Embryonic facial prominence (tissue), 1 donor: ENCODE measurements around the gene TMEM150C.
A peak's percentile ranks its signal among the peaks of the same experiment; 100 is the strongest.
"Not testable (repeated sequence)": the region's sequence is repeated elsewhere in the genome, so short reads cannot be mapped to it uniquely, and the experiment has no call there.

ENCODE experiments used
- DNase-seq: peaks from one replicate; pipeline ENCODE4 v3.0.0-alpha.2; 2016; ENCODE audit errors: extremely low spot score

The TMEM150C gene

DNA sequence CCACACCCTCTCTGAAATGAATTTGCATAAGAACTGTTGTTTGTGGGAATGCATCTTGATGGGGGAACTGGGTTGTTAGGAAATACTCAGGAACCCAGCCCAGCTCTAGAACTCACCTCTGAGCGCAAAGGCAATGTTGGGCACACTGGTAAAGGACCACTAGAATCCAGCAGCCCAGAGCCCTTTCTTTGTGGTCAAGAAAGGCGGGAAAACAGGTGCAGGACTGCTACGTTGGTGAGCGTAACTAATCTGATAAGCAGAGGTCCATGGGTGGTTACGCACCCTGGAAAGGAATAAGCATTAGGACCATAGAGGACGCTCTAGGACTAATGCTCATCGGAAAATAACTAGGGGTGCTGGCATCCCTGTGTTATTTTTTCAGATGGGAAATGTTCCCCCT lies 85.9 kb downstream of the TMEM150C start:
- DNase-seq, result not testable (repeated sequence)

DNA sequence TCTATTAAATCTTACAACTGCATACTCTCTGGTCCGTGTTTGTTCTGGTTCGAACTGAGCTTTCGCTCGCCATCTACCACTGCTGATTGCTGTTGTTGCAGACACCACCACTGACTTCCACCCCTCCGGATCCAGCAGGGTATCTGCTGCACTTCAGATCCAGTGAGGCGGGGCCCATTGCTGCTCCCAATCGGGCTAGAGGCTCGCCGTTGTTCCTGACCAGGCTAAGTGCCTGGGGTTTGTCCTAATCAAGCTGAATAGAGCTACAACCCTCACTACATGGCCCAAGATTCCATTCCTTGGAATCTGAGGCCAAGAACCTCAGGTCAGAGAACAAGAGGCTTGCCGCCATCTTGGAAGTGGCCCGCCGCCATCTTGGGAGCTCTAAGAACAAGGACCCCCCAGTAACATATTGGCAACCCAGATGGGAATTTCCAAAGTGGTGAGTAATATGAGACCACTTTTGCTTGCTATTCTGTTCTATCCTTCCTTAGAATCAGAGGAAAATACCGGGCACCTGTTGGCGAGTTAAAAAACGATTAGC lies 88.1 kb downstream of the TMEM150C start:
- no peak for DNase-seq

DNA sequence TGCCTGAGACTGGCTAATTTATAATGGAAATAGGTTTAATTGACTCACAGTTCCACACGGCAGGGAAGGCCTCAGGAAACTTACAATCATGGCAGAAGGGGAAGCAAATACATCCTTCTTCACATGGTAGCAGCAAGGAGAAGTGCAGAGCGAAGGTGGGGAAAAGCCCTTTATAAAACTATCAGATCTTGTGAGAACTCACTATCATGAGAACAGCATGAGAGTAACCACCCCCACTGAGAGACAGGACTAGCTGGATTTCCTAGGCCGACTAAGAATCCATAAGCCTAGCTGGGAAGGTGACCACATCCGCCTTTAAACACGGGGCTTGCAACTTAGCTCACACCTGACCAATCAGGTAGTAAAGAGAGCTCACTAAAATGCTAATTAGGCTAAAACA lies 88.7 kb downstream of the TMEM150C start:
- not testable (repeated sequence) for DNase-seq

DNA sequence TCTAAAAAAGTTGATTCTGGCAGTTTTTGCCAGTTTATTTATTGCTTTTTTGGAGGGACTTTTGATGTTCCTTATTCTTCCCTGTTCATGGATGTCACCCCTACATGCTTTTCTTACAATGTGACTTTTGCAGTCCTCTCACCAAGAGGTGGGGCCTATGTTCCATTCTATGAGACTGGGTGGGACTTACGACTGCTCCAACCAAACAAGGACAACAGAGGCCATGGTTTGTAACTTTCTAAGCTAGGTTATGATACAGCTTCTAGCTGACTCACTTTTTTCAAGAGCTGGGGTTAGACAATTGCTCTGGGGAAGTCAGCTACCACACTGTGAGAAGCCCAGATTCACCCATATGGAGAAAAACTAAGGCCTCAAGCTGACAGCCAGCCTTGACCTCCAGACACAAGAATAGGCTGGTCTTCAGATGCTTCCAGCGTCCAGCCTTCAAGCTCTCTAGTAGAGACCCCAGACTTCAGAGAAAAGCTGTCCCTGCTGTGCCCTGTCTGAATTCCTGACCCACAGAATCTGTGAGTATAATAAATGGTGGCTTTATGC lies 91.9 kb downstream of the TMEM150C start:
- no peak for DNase-seq

DNA sequence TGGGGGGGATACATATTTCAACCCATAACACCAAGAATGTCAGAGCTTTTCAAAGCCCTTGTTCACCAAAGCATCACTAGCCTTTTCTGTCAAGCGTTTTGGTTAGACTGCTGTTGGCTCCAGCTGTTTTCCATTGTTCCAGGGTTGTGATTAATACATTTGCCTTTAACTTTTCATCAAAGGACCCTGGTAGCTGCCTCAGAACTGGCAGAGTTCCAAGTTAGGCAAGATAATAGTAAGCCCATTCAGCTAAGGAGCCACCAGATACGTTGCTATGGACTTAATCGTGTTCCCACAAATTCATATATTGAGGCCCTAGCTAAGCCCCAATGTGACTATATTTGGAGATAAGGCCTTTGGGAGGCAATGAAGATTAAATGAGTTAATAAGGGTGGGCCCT lies 94.3 kb downstream of the TMEM150C start:
- DNase-seq, result no peak

DNA sequence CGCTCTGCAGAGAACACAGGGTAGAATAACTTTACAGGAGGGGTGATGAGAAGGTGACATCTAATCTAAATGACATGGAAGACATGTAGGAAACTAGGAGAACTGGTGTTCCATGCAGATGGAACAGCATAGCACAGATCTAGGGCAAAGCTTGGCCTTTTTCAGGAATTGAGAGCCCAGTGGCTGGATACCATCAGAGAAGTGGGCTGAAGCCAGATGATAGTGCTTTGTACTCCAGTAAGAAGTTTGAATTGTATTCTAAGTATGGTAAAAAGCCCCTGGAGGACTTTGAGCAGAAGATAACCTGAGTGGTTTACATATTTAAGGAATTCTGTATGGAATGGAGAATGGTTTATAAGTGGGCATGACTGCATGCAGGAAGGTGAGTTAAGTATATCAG lies 98.6 kb downstream of the TMEM150C start:
- no peak for DNase-seq

DNA sequence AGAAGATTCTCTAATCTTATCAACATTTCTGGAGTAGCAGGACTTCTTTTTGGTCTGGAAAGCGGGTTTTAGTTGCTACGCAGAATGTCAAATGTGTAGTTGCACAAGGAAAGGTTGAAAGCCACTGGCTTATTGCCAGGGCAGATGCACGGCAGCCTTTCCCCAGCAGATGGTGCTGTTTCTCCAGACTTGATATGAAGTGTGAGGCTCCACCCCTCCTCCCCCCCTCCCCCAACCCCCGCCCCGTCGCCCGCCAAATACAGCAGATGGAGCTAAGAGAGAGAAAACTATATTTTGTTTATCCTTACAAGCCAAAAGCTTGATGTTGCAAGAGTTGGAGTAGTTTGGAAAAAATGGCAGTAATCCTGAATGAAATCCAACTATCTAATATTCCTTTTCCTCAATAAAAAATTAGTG lies 99.4 kb downstream of the TMEM150C start:
- DNase-seq, result peak; percentile 68

DNA sequence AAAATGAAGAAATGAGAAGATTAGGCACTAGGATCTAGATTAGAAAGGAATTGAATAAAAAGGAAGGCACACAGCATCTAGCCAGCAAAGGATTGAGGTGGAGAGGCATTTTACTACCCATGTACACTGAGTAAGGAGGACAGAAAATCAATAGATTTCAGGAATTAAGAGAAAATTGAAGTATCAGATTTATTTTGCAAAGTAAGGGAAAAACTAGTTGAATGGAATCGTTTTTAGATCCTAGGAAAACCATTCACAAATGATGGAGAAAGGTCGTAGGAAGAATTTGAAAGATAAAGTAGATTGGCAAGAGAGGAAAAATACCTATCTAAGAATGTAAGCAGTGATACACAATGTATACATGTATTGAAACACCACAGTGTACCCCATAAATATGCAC lies 100.1 kb downstream of the TMEM150C start:
- DNase-seq, result no peak

DNA sequence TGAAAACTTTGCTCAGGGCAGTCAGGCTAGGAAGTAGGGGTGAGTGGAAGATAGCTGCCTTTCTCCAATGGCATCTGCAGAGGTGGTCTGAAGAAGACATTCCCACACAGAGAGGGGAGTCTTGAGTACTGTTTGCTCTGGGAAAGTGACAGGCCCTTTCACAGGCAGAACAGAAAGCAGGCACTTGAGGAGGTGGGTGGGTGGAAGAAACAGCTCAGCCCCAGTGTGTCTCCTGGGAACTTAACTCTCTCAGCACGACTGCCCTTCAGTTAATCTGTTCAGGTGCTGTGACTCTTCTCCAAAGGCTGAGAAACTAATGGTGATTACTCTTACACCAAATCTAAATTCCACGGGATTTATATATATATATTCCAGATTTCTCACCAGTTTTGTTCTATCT lies 103.1 kb downstream of the TMEM150C start:
- DNase-seq, result no peak

DNA sequence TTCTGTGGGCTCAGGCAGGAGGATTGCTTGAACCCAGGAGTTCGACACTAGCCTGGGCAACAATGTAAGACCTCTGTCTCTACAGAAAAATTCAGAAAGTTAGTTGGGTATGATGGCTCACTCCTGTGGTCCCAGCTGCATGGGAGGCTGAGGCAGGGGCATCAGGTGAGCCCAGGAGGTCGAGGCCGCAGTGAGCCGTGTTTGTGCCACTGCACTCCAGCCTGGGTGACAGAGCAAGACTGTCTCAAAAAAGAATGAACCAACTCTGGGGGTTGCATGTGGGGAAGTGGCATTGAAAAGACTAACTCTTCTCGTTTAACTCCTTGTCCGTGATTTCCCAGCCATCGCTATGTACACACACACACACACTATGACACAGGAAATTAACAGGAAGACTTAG lies 104.5 kb downstream of the TMEM150C start:
- DNase-seq, result no peak

DNA sequence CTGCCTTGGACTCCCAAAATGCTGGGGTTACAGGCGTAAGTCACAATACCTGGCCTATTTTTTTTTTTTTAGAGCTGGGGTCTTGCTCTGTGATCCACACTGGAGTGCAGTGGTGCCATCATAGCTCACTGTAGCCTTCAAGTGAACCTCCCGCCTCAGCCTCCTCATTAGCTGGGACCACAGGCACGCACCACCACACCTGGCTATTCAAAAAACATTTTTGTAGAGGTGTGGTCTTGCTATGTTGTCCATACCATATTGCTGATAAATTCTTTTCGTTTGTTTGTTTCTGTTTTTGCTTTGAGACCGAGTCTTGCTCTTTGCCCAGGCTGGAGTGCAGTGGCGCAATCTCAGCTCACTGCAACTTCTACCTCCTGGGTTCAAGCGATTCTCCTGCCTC lies 109.8 kb downstream of the TMEM150C start:
- no peak for DNase-seq

DNA sequence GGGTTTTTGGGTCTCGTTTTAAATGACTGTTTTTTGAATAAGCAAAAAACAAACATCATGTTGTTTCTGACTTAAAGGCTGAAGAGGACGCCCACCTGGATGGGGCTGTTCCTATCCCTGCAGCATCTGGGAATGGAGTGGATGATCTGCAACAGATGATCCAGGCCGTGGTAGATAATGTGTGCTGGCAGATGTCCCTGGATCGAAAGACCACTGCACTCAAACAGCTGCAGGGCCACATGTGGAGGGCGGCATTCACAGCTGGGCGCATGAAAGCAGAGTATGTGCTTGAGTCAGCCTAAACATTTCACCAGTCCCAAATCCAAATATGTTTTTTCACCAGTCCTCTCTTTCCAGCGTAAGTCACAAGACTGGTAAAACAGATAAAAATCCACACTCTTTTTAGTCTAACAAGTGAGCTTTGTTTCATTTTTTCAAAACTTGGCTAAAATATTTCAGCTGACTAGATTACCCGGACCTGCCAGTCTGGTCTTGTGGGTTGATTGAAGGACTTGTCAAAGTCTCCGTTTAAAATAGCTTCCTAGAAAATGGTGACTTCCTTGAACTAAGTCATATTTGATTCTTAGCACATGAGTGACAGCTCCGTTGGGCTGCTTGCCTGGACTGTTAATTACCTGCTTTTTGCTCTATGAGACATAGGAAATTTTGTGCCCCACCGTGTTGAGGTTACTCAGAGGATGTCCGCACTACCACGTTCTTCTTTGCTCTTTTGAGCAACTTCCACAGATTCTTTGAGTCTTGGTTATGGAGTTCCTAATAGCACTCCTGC lies 110.6 kb downstream of the TMEM150C start:
- DNase-seq, result no peak

DNA sequence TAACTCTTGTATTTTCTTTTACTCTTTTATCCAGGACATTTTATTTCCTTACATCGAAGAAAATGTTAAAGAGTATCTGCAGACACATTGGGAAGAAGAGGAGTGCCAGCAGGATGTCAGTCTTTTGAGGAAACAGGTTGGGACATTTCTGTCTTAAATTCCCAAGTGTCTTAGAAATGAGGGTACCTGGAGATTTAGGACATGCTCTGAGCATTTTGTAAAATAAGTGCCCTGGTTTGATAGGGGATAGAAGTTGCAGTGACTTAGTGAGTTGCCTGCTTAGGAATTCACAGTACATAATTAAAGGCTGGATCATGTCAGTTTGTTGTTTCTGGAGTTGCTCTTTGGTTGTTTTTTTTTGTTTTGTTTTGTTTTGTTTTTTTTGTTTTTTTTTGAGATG lies 113.9 kb downstream of the TMEM150C start:
- no peak for DNase-seq

DNA sequence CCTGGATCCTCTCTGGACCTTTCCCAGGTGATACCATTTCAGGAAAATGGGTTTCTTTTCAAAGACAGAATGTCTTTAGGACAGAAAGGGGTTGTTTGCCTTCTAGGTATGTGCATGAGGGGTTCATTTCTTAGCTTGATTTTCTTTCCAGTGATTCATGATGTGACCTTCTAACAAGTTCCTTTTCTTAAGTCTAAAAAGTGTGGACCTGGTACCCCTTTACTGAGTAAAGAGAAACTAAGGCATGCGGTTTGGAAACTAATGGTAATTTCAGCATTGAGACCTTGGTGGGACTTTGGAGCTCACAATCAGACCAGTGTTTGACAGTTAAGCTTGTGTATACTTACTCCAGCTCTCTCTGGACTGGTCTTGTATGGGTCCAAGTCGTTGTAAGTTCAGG lies 122.7 kb downstream of the TMEM150C start:
- DNase-seq, result no peak

DNA sequence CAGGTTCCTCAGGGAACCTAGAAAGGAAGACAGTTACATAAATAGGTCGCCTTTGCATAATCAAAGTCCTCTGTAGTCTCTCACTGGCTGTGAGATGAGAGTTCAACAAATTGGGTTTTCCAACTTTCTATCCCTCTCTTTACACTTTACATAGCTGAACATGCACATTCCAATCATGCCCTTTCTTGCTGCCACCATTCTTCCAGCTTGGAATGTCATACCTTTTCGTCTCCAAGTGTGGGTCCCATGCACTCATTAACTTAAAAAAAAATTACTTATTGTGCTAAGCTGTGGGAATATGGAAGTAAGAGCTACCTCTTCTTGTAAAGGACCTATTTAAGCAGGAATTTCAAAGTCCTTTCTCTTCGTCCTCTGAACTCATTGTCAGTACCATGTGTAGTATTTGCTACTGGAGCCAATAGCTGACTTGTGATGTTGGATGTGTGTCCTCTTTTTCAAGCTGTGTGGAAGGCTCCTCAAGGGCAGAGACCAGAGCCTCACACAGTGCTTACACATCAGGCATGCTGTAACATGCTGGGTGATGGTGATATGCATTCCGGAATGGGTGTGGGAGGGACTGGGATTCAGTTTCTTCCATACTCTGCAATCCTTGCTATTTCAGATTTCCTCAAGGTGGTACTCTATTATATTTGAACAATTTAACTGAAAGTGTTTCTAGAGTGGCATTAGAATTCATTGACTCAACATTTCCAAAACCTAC lies 124.3 kb downstream of the TMEM150C start:
- DNase-seq, result no peak

DNA sequence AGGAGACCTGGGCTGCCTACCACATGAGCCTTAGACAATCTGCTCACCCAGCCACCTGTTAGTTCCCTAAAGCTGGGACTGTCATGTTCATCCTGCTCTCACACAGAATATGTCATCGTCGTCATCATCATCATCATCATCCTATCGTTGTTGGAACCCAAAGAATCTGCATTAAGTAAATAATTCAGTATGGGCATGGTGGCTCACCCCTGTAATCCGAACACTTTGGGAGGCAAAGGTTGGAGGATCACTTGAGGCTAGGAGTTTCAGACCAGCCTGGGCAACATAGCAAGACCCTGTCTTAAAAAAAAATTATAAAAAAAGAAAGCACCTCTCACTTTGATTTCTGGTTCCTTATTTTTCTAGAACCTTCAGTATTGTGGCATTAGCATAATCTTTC lies 125.0 kb downstream of the TMEM150C start:
- DNase-seq, result no peak

DNA sequence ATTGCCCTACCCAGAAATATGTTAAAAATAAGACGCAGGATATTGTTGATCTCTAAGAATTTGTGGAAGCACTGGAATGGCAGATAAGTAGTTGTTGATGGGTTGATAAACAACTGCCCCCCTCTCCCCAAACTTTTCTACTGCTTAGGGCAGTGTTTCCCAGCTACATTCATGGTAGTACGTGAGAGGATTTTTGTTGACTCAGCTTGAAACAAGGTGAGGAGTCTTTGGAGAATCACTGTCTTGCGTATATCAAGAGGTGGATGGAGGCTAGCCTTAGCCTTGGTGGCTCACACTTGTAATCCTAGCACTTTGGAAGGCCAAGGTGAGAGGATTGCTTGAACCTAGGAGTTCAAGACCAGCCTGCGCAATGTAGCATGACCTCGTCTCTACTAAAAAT lies 125.7 kb downstream of the TMEM150C start:
- no peak for DNase-seq

DNA sequence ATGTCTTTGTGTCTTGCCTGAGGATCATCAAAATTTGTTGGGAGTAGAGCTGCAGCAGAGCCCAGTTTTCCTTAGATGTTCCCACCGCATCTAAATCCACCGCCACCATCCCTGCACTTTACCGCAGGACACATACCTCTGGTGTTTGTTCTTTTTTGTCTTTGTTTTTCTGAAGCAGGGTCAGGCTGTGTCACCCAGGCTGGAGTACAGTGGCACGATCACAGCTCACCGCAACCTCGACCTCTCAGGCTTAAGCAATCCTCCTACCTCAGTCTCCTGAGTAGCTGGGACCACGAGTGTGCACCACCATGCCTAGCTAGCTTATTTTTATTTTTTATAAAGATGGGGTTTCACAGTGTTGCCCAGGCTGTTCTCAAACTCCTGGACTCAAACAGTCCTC lies 126.8 kb downstream of the TMEM150C start:
- DNase-seq, result no peak

DNA sequence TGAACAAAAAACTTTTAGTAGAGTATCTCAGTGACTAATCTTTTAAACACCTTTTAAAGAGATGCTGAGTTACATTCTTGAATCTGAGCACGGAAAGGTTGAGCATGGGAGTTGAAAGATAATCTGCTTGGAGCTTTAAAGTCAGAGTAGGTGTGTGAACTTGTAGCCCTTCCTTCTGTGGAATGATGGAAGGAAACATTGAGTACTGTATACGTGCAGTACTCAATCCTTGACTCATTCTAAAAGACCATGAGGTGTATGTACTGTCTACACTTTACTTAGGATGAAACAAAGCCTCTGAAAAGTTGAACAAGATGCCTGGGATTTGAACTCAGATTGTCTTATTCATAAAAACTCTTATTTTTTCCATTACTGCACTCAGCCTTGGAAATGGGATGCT lies 128.0 kb downstream of the TMEM150C start:
- DNase-seq, result no peak
